Liver (tissue), 9 donors: Measurements from ENCODE around the gene CHRM2. TPM values are rescaled to one million over a fixed set of nuclear protein-coding genes. Genes with fewer than 3 reads are reported as not detected.

Experiments
- DNase-seq: peaks from one replicate; pipeline ENCODE4 v3.0.0-alpha.2; 2017; ENCODE audit warnings: low spot score
- H3K27ac ChIP-seq, 2 donors: one replicate each; pipeline ENCODE4 v1.7.0; 2013; ENCODE audit warnings: inconsistent platforms in 2 of 2, low read length in 2 of 2, control low read depth in 1 of 2, low read depth in 1 of 2, mild to moderate bottlenecking in 1 of 2
- H3K27me3 ChIP-seq, 4 donors: one replicate each; pipeline versions ENCODE4 v1.6.1 to v1.7.0; 2013; ENCODE audit warnings: low read length in 3 of 4, inconsistent platforms in 1 of 4, mild to moderate bottlenecking in 1 of 4, moderate library complexity in 1 of 4; ENCODE audit not compliant: control insufficient read depth in 4 of 4, insufficient read depth in 4 of 4
- H3K36me3 ChIP-seq, 4 donors: one replicate each; pipeline versions ENCODE4 v1.6.1 to v1.7.0; 2013; ENCODE audit warnings: low read length in 3 of 4, mild to moderate bottlenecking in 3 of 4, low read depth in 1 of 4, moderate library complexity in 1 of 4; ENCODE audit not compliant: control insufficient read depth in 4 of 4, insufficient read depth in 3 of 4
- H3K4me1 ChIP-seq, 4 donors: one replicate each; pipeline versions ENCODE4 v1.6.1 to v1.7.0; 2013; ENCODE audit warnings: low read length in 3 of 4, mild to moderate bottlenecking in 3 of 4, moderate library complexity in 1 of 4; ENCODE audit not compliant: control insufficient read depth in 4 of 4, insufficient read depth in 4 of 4
- H3K4me3 ChIP-seq, 3 donors: one replicate each; pipeline versions ENCODE4 v1.6.1 to v1.7.0; 2013; ENCODE audit warnings: low read length in 3 of 3, control low read depth in 1 of 3, low read depth in 1 of 3, mild to moderate bottlenecking in 1 of 3
- H3K9ac ChIP-seq, 2 donors: one replicate each; pipeline ENCODE4 v1.7.0; 2013; ENCODE audit warnings: low read length in 2 of 2, mild to moderate bottlenecking in 2 of 2, moderate library complexity in 2 of 2, control low read depth in 1 of 2, low read depth in 1 of 2
- H3K9me3 ChIP-seq, 4 donors: one replicate each; pipeline versions ENCODE4 v1.6.1 to v1.7.0; 2013; ENCODE audit warnings: low read length in 3 of 4; ENCODE audit not compliant: control insufficient read depth in 4 of 4
- ATF3 ChIP-seq: IDR thresholded peaks from 2 replicates; pipeline ENCODE4 v1.6.1; 2016; ENCODE audit warnings: antibody characterized with exemption
- EGR1 ChIP-seq, 2 donors: IDR thresholded peaks; 2 replicates each; pipeline ENCODE4 v1.6.1; 2016 to 2018; ENCODE audit warnings: antibody characterized with exemption in 2 of 2, low read depth in 2 of 2
- FOXA1 ChIP-seq: IDR thresholded peaks from 2 replicates; pipeline ENCODE4 v1.6.1; 2016; ENCODE audit warnings: antibody characterized with exemption
- FOXA2 ChIP-seq: IDR thresholded peaks from 2 replicates; pipeline ENCODE4 v1.6.1; 2016; ENCODE audit warnings: antibody characterized with exemption
- GABPA ChIP-seq, 2 donors: IDR thresholded peaks in 1 of 2; conservative IDR thresholded peaks in 1 of 2; 2 replicates each; pipeline ENCODE4 v1.6.1; 2016; ENCODE audit warnings: antibody characterized with exemption in 2 of 2, mild to moderate bottlenecking in 1 of 2, moderate library complexity in 1 of 2
- HNF4A ChIP-seq, 2 donors: conservative IDR thresholded peaks; 2 replicates each; pipeline ENCODE4 v1.6.1; 2016; ENCODE audit warnings: antibody characterized with exemption in 2 of 2, mild to moderate bottlenecking in 2 of 2
- HNF4G ChIP-seq: IDR thresholded peaks from 2 replicates; pipeline ENCODE4 v1.6.1; 2016; ENCODE audit warnings: antibody characterized with exemption
- JUND ChIP-seq, 2 donors: IDR thresholded peaks; 2 replicates each; pipeline ENCODE4 v1.6.1; 2016; ENCODE audit warnings: antibody characterized with exemption in 2 of 2
- MAX ChIP-seq: IDR thresholded peaks from 2 replicates; pipeline ENCODE4 v1.6.1; 2016; ENCODE audit warnings: antibody characterized with exemption
- NR2F2 ChIP-seq: IDR thresholded peaks from 2 replicates; pipeline ENCODE4 v1.6.1; 2016; ENCODE audit warnings: antibody characterized with exemption
- RAD21 ChIP-seq, 2 donors: IDR thresholded peaks; 2 replicates each; pipeline ENCODE4 v1.6.1; 2016; ENCODE audit warnings: antibody characterized with exemption in 2 of 2, mild to moderate bottlenecking in 2 of 2
- REST ChIP-seq: IDR thresholded peaks from 2 replicates; pipeline ENCODE4 v1.6.1; 2016; ENCODE audit warnings: antibody characterized with exemption, mild to moderate bottlenecking
- RXRA ChIP-seq, 2 donors: IDR thresholded peaks; 2 replicates each; pipeline ENCODE4 v1.6.1; 2017 to 2018; ENCODE audit warnings: antibody characterized with exemption in 2 of 2, mild to moderate bottlenecking in 1 of 2
- SP1 ChIP-seq: IDR thresholded peaks from 2 replicates; pipeline ENCODE4 v1.6.1; 2018; ENCODE audit warnings: antibody characterized with exemption, mild to moderate bottlenecking
- TAF1 ChIP-seq: conservative IDR thresholded peaks from 2 replicates; pipeline ENCODE4 v1.6.1; 2016; ENCODE audit warnings: antibody characterized with exemption, mild to moderate bottlenecking
- YY1 ChIP-seq: IDR thresholded peaks from 2 replicates; pipeline ENCODE4 v1.6.1; 2016; ENCODE audit warnings: antibody characterized with exemption, mild to moderate bottlenecking
- ZBTB33 ChIP-seq: IDR thresholded peaks from 2 replicates; pipeline ENCODE4 v1.6.1; 2016; ENCODE audit warnings: antibody characterized with exemption
- WGBS: extraction: QIAGEN DNeasy Blood & Tissue Kit; methylation state at CpG from one replicate; pipeline ENCODE4 v1.1.7; 2013; 5-methylcytosine and 5-hydroxymethylcytosine counted together
- polyA plus RNA-seq, 2 donors: library from polyadenylated mRNA; stranded (reverse) in 1 of 2; unstranded in 1 of 2; fragments of 200-250 nt in 1 of 2; fragments of >200 nt in 1 of 2; fragmentation: Nextera tagmentation in 1 of 2; extraction: Ambion mirVana in 1 of 2; gene quantifications; one replicate each; pipeline versions ENCODE4 v1.2.1 to v1.2.3, GENCODE V29; 2013 to 2015
- total RNA-seq, 2 donors: library from RNA; depleted of rRNA; stranded (reverse); fragments of >200 nt; gene quantifications; one replicate each; pipeline ENCODE4 v1.2.3, GENCODE V29; 2014
- TF ChIP-seq, protein P1 (sequence below): fragments of 150-350 bp; IDR thresholded peaks from 2 replicates; pipeline ENCODE4 v1.5.1; 2017; ENCODE audit warnings: improper control_type of control experiment, low read depth, low read length; ENCODE audit not compliant: missing input control
- donor health status: healthy.
- donor health status: healthy.
- donor health status: healthy.
- donor health status: healthy.
- donor health status: healthy.

Gene CHRM2
- total and polyA plus RNA-seq, 4 donors, result 0.08 to 1.2 (median 0.30) TPM

DNA sequence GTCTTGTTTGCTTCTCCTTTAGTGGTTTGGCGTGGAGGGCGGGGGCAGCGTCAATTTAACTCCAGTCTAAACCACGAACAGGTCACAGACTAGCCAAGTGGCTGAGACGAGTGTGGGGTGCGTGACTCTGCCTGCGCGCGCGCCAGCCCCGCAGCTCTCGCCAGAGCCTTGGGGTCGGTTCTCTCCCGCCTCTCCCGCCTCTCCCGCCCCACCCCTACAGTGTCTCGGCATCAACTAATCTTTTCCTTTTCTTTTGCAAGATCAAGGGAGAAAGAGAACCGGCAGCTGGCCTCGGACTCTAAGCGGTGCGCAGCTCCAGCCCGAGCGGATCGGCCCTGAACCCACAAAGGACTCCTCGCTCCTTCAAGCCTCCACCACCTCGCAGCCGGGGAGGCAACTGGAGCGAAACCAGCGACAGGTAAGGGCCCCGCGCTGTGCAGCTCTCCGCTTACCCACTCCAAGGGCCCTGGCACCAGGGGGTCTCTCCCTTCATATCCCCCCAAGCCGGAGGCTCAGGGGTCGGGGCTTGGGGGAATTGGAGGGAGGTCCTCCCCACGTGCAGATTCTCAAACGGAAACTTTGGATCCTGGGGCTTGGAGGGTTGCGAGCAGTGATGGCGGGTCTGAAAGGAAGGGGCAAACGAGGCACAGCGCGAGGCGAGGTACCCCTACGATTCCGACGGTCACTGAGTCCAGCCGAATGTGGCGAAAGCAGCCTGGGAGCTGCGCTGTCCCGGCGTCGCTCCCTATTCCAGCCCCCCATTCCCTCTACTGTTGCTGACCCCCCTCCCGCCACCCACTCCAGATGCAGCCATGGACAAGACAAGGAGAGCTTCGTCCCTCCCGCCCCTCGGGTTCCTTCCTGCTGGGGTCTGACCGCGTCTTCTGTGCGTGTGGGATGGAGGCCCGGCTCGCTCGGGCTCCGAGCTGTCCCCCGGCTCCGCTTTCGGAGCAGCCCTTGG lies 829 bp downstream of the CHRM2 start:
- Histone ChIP-seq H3K36me3 (no peaks in the 10 kb centered on the region), H3K9me3 (no peaks in the 10 kb centered on the region), H3K27me3 (peaks cover 0 to 12% (median 8%) of the 10 kb centered on the region in 4 donors), H3K4me3 (peak overlapping the region in 1 of 3 donors; percentile 16), H3K4me1 (peaks cover 0 to 17% (median 4%) of the 10 kb centered on the region in 4 donors), H3K9ac (no peak overlapping the region), H3K27ac (no peak overlapping the region)
- DNase-seq, result no peak
- no peak for TF ChIP-seq FOXA2
- no peak for TF ChIP-seq HNF4A (conservative IDR thresholded peaks at IDR 0.05)
- TF ChIP-seq REST, result no peak
- no peak for TF ChIP-seq RXRA (IDR thresholded peaks at IDR 0.05)
- no peak for TF ChIP-seq FOXA1
- TF ChIP-seq HNF4G, result no peak
- no peak for TF ChIP-seq EGR1 (IDR thresholded peaks at IDR 0.05; ENCODE audit: low read depth in 2 of 2)
- no peak for TF ChIP-seq TAF1
- TF ChIP-seq, protein P1, sequence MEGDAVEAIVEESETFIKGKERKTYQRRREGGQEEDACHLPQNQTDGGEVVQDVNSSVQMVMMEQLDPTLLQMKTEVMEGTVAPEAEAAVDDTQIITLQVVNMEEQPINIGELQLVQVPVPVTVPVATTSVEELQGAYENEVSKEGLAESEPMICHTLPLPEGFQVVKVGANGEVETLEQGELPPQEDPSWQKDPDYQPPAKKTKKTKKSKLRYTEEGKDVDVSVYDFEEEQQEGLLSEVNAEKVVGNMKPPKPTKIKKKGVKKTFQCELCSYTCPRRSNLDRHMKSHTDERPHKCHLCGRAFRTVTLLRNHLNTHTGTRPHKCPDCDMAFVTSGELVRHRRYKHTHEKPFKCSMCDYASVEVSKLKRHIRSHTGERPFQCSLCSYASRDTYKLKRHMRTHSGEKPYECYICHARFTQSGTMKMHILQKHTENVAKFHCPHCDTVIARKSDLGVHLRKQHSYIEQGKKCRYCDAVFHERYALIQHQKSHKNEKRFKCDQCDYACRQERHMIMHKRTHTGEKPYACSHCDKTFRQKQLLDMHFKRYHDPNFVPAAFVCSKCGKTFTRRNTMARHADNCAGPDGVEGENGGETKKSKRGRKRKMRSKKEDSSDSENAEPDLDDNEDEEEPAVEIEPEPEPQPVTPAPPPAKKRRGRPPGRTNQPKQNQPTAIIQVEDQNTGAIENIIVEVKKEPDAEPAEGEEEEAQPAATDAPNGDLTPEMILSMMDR, result no peak
- no peak for TF ChIP-seq MAX
- no peak for TF ChIP-seq NR2F2
- no peak for TF ChIP-seq GABPA (IDR thresholded peaks at IDR 0.05 in 1 of 2, conservative IDR thresholded peaks at IDR 0.05 in 1 of 2)
- TF ChIP-seq JUND (IDR thresholded peaks at IDR 0.05), result no peak
- TF ChIP-seq ZBTB33, result no peak
- TF ChIP-seq RAD21 (IDR thresholded peaks at IDR 0.05), result no peak
- TF ChIP-seq YY1, result no peak
- no peak for TF ChIP-seq SP1
- TF ChIP-seq ATF3, result no peak
- WGBS, result 4% methylated on average over 65 of the region's 65 CpGs
